Coronary artery (tissue), 2 donors: ENCODE results near the gene COX8A.
"Not testable (repeated sequence)": the region's sequence is repeated elsewhere in the genome, so short reads cannot be mapped to it uniquely, and the experiment has no call there.

Experiments
- DNase-seq: peaks from one replicate; pipeline ENCODE4 v3.0.0-alpha.2; 2017; ENCODE audit warnings: low spot score
- H3K27ac ChIP-seq, 2 donors: fragments of 200-600 bp; sonication (generic); one replicate each; pipeline ENCODE4 v1.5.1; 2016 to 2019
- H3K4me3 ChIP-seq: fragments of 200-600 bp; sonication (generic); 2 replicates; pipeline ENCODE4 v1.5.1; 2016; ENCODE audit warnings: mild to moderate bottlenecking, moderate library complexity
- TF ChIP-seq, protein P1 (sequence below): fragments of 200-600 bp; sonication (generic); IDR thresholded peaks from one replicate; pipeline ENCODE4 v1.5.1; 2019; ENCODE audit warnings: antibody characterized with exemption

COX8A gene

DNA sequence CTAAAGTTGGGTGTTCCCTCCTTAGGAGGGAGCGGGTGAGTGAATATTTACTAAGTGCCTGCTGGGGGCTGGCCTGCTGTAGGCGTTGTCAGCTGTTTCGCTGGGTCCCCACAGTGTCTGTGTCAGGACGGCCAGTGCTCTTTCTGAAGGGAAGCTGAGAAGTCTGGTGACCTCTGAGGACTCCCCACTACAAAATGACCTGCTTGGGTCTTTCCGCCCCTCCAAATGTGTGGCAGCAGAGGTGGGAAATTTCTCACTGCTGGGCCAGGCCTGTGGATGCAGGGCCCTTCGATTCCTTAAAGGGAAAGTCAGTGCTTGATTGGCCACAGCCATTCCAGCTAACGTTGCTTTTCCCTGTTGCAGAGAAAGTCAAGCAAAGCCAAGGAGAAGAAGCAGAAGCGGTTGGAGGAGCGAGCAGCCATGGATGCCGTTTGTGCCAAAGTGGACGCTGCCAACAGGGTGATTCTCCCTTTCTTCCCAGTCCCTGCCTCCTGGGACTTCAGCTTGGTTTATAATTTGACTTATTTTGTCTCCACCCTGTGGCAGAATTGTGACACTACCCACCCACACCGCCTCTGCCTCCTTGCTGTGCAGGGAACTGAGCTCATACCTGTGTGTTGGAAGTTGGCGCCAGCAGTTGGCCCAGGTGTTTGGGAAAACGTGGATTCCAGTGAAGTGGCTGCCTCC lies 28.8 kb upstream of the COX8A start:
- peak; percentile 87 for DNase-seq
- Histone ChIP-seq H3K27ac (peak overlapping the region; percentile 60 to 75), H3K4me3 (peak overlapping the region; percentile 50)

DNA sequence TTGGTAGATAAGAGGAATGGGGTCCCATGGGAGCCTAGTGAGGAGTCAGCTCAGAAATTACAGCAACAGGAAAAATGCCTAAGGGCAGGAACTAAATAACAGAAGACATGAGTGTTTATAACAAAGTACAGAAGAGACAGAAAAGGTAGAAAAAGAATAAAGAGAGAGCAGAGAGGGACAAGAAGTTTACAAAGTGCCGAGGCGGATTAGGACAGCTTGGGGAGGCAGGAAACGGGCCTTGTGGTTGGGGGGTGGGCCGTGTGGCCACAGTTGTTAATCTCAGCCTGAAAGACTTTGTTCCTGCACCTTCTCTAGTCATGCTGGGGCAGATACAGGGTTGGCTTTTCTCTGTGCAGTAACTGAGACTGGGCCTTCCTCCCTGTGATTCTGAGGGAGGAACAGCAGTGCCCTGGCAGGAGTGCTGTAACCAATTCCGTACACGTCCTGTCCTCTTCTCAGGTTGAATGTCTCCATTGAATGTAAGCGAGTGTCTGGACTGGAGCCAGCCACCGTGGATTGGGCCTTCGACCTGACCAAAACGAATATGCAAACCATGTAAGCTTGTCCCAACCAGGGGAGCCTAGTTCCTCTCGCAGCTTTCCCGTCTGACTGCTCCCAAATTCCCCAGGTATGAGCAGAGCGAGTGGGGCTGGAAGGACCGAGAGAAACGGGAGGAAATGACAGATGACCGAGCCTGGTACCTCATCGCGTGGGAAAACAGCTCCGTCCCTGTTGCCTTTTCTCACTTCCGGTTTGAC lies 22.5 kb upstream of the COX8A start:
- TF ChIP-seq, protein P1, sequence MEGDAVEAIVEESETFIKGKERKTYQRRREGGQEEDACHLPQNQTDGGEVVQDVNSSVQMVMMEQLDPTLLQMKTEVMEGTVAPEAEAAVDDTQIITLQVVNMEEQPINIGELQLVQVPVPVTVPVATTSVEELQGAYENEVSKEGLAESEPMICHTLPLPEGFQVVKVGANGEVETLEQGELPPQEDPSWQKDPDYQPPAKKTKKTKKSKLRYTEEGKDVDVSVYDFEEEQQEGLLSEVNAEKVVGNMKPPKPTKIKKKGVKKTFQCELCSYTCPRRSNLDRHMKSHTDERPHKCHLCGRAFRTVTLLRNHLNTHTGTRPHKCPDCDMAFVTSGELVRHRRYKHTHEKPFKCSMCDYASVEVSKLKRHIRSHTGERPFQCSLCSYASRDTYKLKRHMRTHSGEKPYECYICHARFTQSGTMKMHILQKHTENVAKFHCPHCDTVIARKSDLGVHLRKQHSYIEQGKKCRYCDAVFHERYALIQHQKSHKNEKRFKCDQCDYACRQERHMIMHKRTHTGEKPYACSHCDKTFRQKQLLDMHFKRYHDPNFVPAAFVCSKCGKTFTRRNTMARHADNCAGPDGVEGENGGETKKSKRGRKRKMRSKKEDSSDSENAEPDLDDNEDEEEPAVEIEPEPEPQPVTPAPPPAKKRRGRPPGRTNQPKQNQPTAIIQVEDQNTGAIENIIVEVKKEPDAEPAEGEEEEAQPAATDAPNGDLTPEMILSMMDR, result no peak
- Histone ChIP-seq H3K4me3 (no peak overlapping the region), H3K27ac (no peak overlapping the region)
- no peak for DNase-seq

More for the DNA sequence above, 28.8 kb upstream of the COX8A start:
- TF ChIP-seq, protein P1, result peak; percentile 78

DNA sequence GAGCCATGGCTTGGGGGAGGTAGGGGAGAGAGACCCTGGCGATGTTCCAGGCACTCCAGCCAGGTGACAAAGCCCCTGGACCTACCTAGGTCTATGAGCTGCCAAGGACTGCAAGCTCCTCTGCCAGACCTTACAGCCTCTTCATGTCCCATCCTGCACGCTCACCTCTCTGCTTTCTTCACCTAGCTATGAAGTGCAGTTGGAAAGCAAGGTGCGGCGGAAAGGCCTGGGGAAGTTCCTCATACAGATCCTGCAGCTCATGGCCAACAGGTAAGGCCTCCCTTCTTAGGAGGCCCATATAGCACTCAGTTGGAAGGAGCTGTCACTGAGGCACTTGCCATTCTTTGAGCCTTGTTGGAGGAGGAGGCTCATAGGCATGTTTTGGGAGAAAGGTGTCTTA lies 21.9 kb upstream of the COX8A start:
- no peak overlapping the region for H3K4me3 ChIP-seq
- H3K27ac ChIP-seq, result no peak overlapping the region
- TF ChIP-seq, protein P1, result no peak
- DNase-seq, result no peak

DNA sequence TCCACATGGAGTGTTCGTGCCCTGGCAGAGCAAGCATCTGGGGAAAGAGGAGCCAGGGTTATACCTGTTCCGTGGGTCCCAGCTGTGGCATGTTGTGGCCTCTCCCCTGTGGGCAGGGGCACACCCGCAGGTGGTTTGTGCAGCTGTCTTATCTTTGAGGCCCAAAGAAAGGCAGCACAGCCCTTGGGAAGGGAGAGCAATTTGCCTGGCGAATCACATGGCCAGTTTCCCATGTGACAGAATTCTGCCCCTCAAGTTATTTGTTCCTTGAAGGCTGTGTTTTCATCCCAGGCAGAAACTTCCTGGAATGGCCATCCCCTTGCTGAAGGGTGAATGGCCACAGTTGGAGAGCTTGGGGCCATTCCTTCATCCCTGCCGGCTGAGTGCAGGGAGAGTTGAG lies 16.4 kb upstream of the COX8A start:
- no peak overlapping the region for H3K27ac ChIP-seq
- H3K4me3 ChIP-seq, result no peak overlapping the region
- TF ChIP-seq, protein P1, result no peak
- no peak for DNase-seq

DNA sequence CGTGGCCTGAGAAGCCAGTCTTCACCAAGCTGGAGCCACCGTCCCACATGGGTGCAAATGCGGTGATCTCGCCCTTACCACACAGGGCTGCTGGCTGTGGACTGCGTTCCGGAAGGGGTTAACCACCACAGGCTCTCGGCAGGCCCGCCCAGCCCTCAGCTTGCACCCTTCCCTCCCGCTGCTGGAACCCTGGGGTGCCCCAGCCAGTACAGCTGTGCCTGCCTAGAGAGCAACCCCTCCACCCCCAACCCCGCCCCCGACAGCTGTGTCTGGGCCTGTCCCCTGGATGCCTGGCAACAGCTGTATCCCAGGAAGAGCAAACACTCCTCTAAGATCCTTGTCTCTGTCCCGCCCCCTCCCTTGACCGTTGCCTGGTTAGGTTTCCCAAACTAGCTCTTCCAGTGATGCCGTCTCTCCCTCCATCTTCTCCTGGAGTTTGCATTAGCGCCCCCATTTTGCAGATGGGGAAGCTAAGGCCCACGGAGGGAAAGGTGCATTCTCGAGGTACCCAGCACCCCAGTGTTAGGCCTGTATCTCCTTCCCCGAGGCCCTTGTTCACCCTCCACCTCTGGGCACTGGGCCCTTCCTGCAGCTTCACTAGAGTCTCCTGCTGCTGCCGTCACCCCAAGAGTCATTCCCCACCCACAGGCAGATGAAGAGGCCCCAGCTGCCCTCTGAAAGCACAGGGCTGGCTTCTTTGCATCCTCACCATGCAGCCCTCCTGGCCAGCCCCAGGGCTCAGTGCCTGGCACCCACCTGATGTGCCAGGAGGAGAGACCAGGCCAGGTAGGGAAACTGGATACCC lies 12.6 kb upstream of the COX8A start:
- TF ChIP-seq, protein P1, result no peak
- DNase-seq, result no peak
- Histone ChIP-seq H3K27ac (no peak overlapping the region), H3K4me3 (no peak overlapping the region)

DNA sequence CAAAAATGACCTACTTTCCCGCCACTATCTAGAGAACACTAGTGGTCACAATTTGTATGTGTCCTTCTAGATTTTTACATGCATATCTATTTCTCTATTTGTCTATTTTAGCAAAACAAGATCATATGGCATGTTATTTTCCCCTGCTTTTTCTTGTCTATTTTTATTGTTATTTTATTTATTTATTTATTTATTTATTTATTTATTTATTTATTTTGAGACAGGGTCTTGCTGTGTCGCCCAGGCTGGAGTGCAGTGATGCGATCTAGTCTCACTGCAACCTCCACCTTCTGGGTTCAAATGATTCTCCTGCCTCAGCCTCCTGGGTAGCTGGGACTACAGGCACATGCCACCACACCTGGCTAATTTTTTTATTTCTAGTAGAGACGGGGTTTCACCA lies 10.5 kb upstream of the COX8A start:
- not testable (repeated sequence) for DNase-seq, H3K4me3 ChIP-seq, H3K27ac ChIP-seq

DNA sequence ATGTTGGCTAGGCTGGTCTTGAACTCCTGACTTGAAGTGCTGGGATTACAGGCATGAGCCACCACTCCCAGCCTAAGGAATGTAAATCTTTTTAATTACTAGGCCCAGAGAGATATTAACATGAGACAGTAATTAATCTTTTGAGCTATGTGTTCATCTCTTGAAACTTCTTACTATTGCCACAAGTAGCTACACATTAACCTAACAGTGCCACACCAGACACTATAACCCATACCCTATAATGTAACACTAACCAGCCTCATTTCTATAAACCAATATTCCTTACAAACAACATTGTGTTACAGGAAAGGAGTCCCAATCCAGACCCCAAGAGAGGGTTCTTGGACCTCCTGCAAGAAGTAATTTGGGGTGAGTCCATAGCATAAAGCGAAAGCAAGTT lies 8.0 kb upstream of the COX8A start:
- H3K4me3 ChIP-seq, result no peak overlapping the region
- DNase-seq, result no peak
- TF ChIP-seq, protein P1, result no peak
- no peak overlapping the region for H3K27ac ChIP-seq
